Measurements from ENCODE around the gene ATF6. TPM values are rescaled to one million over a fixed set of nuclear protein-coding genes. Genes with fewer than 3 reads are reported as not detected.

Gene ATF6
- total RNA-seq, 2 experiments from 2014 or later: 16.2 to 17.1 TPM

DNA sequence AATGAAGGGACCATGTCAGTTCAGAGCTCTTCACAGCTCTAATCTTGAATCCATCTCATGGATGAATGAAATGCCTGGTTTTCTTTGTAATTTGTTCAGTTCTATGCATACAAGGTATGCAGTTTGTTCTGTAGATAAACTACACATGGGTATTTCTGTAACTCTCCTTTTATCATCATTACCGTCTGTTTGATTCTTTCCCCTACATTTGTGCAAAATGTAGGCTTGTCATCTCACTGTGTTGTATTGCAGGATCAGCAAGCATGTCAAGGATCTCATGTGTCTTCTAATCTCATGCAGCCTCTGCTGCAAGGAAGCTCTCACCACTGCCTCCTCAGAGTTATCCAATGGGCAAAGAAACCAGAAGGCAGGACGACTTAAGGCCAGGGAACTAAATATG lies 178.3 kb downstream of the ATF6 start:
- Histone ChIP-seq H3K4me1 (ENCODE audit: insufficient read depth, low read length) (no peaks in the 10 kb centered on the region), H3K4me3 (ENCODE audit: low read length) (no peak overlapping the region), H3K9me3 (ENCODE audit: control insufficient read depth in 1 of 2, insufficient read depth in 1 of 2, low read length in 2 of 2) (no peaks in the 10 kb centered on the region), H3K36me3 (ENCODE audit: insufficient read depth, low read length) (peaks cover 18% of the 10 kb centered on the region), H3K27me3 (ENCODE audit: control insufficient read depth in 1 of 2, insufficient read depth in 2 of 2, low read length in 2 of 2) (no peaks in the 10 kb centered on the region), H3K27ac (ENCODE audit: low read depth in 1 of 2, low read length in 2 of 2) (no peak overlapping the region)
- Mint-ChIP-seq H3K9me3 (no peaks in the 10 kb centered on the region), H3K4me3 (no peak overlapping the region), H3K4me1 (ENCODE audit: low read depth) (peaks cover 13% of the 10 kb centered on the region), H3K27me3 (no peaks in the 10 kb centered on the region), H3K36me3 (ENCODE audit: low read depth) (peaks cover 57% of the 10 kb centered on the region), H3K27ac (no peak overlapping the region)
- no peak for ATAC-seq (ENCODE audit: poor library complexity)
- TF ChIP-seq, protein P1, sequence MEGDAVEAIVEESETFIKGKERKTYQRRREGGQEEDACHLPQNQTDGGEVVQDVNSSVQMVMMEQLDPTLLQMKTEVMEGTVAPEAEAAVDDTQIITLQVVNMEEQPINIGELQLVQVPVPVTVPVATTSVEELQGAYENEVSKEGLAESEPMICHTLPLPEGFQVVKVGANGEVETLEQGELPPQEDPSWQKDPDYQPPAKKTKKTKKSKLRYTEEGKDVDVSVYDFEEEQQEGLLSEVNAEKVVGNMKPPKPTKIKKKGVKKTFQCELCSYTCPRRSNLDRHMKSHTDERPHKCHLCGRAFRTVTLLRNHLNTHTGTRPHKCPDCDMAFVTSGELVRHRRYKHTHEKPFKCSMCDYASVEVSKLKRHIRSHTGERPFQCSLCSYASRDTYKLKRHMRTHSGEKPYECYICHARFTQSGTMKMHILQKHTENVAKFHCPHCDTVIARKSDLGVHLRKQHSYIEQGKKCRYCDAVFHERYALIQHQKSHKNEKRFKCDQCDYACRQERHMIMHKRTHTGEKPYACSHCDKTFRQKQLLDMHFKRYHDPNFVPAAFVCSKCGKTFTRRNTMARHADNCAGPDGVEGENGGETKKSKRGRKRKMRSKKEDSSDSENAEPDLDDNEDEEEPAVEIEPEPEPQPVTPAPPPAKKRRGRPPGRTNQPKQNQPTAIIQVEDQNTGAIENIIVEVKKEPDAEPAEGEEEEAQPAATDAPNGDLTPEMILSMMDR (IDR thresholded peaks at IDR 0.05): no peak
- POLR2A ChIA-PET: no interaction called here
- CTCF ChIA-PET: no interaction called here
- intact Hi-C loops (cut with DNase I, micrococcal nuclease): no loop called here
- no peak for DNase-seq

DNA sequence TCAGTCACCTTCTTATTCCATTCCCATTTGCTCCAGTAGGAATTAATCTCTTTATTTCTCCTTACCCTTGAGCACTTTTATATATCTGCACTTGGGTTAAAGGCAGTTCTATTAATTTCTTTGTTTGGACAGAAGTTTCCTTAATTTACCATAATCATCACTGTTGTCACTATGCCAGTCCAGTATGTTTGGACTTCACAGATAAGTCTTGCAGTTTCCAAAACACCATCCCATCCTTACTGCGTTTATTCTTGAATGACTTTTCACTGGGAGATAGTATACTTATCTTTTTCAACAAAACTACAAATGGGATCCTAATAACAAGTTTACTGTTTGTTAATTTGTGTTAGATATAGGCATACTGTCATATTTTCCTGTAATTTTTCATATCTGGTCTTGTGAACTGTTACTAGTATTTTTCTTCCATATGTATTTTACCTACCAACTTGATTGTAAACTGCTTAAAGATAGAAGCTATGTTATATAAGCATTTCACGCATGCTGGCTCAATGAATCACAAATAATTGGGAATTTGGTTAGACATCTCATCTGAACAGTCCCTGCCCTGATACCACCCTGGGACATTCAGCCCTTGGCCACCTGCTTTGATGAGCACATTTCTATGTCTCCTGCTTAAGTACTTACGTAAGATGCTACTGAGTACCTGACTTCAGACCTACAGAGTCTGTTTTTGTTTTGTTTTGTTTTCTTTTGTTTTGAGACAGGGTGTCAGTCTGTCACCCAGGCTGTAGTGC lies 179.4 kb downstream of the ATF6 start:
- intact Hi-C loops (cut with DNase I, micrococcal nuclease): no loop called here
- no peak overlapping the region for H3K4me3 ChIP-seq (ENCODE audit: low read length)
- CTCF ChIA-PET: no interaction called here
- no peak overlapping the region for H3K27ac ChIP-seq (ENCODE audit: low read depth in 1 of 2, low read length in 2 of 2)
- no peaks in the 10 kb centered on the region for H3K27me3 Mint-ChIP-seq
- H3K4me1 ChIP-seq (ENCODE audit: insufficient read depth, low read length): no peaks in the 10 kb centered on the region
- H3K36me3 Mint-ChIP-seq (ENCODE audit: low read depth): peaks cover 64% of the 10 kb centered on the region
- TF ChIP-seq, protein P1 (IDR thresholded peaks at IDR 0.05): no peak
- peaks cover 13% of the 10 kb centered on the region for H3K4me1 Mint-ChIP-seq (ENCODE audit: low read depth)
- peaks cover 16% of the 10 kb centered on the region for H3K36me3 ChIP-seq (ENCODE audit: insufficient read depth, low read length)
- no peak overlapping the region for H3K27ac Mint-ChIP-seq
- POLR2A ChIA-PET: no interaction called here
- no peak overlapping the region for H3K4me3 Mint-ChIP-seq
- no peaks in the 10 kb centered on the region for H3K27me3 ChIP-seq (ENCODE audit: control insufficient read depth in 1 of 2, insufficient read depth in 2 of 2, low read length in 2 of 2)
- DNase-seq (no peak), ATAC-seq (ENCODE audit: poor library complexity) (no peak)
- no peaks in the 10 kb centered on the region for H3K9me3 ChIP-seq (ENCODE audit: control insufficient read depth in 1 of 2, insufficient read depth in 1 of 2, low read length in 2 of 2)
- no peaks in the 10 kb centered on the region for H3K9me3 Mint-ChIP-seq

DNA sequence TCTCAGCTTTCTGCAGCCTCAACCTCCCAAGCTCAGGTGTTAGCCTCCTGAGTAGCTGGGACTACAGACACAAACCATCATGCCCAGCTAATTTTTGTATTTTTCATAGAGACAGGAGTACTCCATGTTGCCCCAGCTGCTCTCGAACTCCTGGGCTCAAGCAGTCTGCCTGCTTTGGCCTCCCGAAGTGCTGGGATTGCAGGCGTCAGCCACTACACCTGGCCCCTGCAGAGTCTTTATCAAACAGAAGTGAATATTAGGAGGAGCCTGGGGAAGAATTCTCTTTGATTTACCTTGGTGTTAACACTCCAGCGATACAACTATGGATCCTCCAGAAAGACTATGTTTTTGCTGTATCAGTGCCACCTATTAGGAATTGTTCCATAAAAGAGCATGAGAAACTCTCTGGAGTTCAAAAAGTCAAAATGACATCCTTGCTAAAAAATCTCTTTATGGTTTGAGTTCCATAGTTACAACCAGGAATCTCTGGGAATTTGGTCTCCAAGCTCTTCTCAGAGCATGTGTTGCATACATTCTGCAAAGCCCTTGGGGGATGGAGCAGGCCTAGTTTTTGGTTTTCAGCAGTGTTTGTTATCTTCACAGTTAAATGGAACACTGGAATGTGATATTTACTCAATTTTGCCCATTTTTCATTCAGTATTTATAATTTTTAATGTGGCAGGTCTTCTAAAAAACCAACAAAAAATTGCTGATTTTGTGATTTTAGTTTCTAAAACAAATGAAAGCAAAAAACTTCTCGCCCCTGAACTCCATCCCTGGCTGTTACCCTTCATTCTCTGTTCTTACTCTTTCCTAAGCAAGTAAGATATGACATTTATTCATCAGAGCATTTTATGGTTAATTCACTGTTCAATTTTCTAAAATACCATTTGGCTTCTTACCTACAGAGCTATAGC lies 180.2 kb downstream of the ATF6 start:
- Histone ChIP-seq H3K27me3 (ENCODE audit: control insufficient read depth in 1 of 2, insufficient read depth in 2 of 2, low read length in 2 of 2) (no peaks in the 10 kb centered on the region), H3K4me1 (ENCODE audit: insufficient read depth, low read length) (no peaks in the 10 kb centered on the region), H3K36me3 (ENCODE audit: insufficient read depth, low read length) (peaks cover 12% of the 10 kb centered on the region), H3K27ac (ENCODE audit: low read depth in 1 of 2, low read length in 2 of 2) (no peak overlapping the region), H3K9me3 (ENCODE audit: control insufficient read depth in 1 of 2, insufficient read depth in 1 of 2, low read length in 2 of 2) (no peaks in the 10 kb centered on the region), H3K4me3 (ENCODE audit: low read length) (no peak overlapping the region)
- H3K27me3 Mint-ChIP-seq: no peaks in the 10 kb centered on the region
- H3K9me3 Mint-ChIP-seq: no peaks in the 10 kb centered on the region
- TF ChIP-seq, protein P1 (IDR thresholded peaks at IDR 0.05): no peak
- H3K4me3 Mint-ChIP-seq: no peak overlapping the region
- POLR2A ChIA-PET: no interaction called here
- H3K4me1 Mint-ChIP-seq (ENCODE audit: low read depth): peaks cover 21% of the 10 kb centered on the region
- no peak overlapping the region for H3K27ac Mint-ChIP-seq
- CTCF ChIA-PET: no interaction called here
- DNase-seq (no peak), ATAC-seq (ENCODE audit: poor library complexity) (no peak)
- peaks cover 60% of the 10 kb centered on the region for H3K36me3 Mint-ChIP-seq (ENCODE audit: low read depth)
- intact Hi-C loops (cut with DNase I, micrococcal nuclease): no loop called here
